Measurements from ENCODE around the gene IL32. TPM values are rescaled to one million over a fixed set of nuclear protein-coding genes. Genes with fewer than 3 reads are reported as not detected.
A peak's percentile ranks its signal among the peaks of the same experiment; 100 is the strongest.

Gene IL32
- total RNA-seq, 2 donors from 2014 or later = 184 to 238 TPM

DNA sequence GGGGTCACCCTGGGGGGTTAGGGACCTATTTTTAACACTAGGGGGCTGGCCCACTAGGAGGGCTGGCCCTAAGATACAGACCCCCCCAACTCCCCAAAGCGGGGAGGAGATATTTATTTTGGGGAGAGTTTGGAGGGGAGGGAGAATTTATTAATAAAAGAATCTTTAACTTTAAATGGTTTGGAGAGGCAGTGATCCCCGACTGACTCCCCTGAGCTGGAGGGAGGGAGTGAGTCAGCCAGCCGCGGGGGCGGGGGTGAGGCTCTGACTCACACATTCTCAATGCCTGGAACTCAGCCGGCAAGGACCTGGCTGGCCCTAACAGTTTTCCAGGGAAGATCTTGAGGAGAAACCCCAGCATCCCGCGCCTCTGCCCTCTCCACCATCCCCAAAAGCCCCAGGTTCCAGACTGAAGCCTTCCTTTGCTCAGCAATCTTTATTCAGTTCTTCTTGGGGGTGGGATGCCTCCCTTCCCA, 43.2 kb upstream of the IL32 start:
- ATAC-seq = peak; percentile 36
- H3K4me1 ChIP-seq = peaks cover 68% of the 10 kb centered on the region

DNA sequence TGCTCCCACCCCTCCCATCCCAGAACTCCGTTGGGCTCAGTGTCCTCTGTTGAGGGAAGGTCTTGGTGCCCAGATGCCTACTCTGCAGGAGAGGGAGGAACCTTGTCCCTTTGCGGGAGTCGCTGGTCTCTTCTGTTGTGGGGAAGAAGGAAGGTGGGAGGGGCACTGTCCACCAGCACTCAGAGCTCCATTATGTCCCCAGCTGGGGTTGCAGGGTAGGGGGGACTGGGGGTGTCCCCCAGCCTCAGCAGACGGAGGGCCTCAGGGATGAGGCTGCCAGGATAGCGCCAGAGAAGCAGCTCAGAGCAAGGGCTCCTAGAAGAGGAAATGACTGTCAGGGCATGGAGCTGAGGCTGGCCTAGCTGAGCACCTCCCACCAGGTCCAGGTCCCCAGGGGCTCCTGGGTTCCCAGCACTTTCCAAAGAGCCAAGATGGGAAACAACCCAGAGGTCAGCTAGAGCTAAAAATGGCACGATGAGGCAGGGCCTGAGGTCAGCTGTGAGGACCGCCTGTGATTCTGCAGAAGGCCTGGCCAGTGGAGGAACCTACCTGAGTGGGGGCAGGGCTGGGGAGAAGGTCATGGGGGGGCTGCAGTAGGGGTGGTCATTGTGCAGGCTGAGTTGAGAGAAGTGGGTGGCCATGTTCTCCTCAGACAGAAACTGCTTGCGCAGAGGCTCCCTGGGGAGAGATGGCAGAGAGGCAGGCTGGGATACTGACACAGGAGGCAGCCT, 42.6 kb upstream of the IL32 start:
- DNase-seq (peak in 1 of 4 donors; percentile 51), ATAC-seq (no peak)
- peaks cover 72% of the 10 kb centered on the region for H3K4me1 ChIP-seq
- intact Hi-C loops (cut with DNase I) = no loop called here
- WGBS, 2 donors = 27 to 38% methylated on average over 7 to 8 of the region's 8 CpGs
- H3K9me3 ChIP-seq = no peaks in the 10 kb centered on the region
- no peak overlapping the region for H3K4me3 ChIP-seq
- H3K36me3 ChIP-seq (replicated peaks in 1 of 2; ENCODE audit: insufficient read depth in 1 of 2, low read depth in 2 of 2) = peaks cover 0 to 3% of the 10 kb centered on the region in 2 donors
- no peaks in the 10 kb centered on the region for H3K27me3 ChIP-seq
- TF ChIP-seq, protein P1, sequence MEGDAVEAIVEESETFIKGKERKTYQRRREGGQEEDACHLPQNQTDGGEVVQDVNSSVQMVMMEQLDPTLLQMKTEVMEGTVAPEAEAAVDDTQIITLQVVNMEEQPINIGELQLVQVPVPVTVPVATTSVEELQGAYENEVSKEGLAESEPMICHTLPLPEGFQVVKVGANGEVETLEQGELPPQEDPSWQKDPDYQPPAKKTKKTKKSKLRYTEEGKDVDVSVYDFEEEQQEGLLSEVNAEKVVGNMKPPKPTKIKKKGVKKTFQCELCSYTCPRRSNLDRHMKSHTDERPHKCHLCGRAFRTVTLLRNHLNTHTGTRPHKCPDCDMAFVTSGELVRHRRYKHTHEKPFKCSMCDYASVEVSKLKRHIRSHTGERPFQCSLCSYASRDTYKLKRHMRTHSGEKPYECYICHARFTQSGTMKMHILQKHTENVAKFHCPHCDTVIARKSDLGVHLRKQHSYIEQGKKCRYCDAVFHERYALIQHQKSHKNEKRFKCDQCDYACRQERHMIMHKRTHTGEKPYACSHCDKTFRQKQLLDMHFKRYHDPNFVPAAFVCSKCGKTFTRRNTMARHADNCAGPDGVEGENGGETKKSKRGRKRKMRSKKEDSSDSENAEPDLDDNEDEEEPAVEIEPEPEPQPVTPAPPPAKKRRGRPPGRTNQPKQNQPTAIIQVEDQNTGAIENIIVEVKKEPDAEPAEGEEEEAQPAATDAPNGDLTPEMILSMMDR (IDR thresholded peaks at IDR 0.05) = no peak
- TF ChIP-seq POLR2A (IDR thresholded peaks at IDR 0.05) = peak in 1 of 3 donors; percentile 45
- H3K27ac ChIP-seq = peak overlapping the region; percentile 98 to 100 (median 100)

More for the DNA sequence above, 43.2 kb upstream of the IL32 start:
- Histone ChIP-seq H3K27me3 (no peaks in the 10 kb centered on the region), H3K9me3 (no peaks in the 10 kb centered on the region), H3K36me3 (replicated peaks in 1 of 2; ENCODE audit: insufficient read depth in 1 of 2, low read depth in 2 of 2) (peaks cover 0 to 3% of the 10 kb centered on the region in 2 donors), H3K4me3 (peak overlapping the region in 1 of 2 donors; percentile 97), H3K27ac (peak overlapping the region; percentile 98 to 100 (median 100))
- peak; percentile 91 to 96 (median 93) for DNase-seq
- TF ChIP-seq, protein P1 (IDR thresholded peaks at IDR 0.05) = peak in 1 of 7 experiments; percentile 5
- TF ChIP-seq POLR2A (IDR thresholded peaks at IDR 0.05) = peak; percentile 59 to 73 (median 70)
- 11 to 20% methylated on average over 8 of the region's 8 CpGs for WGBS, 2 donors
- intact Hi-C loops (cut with DNase I) = no loop called here

DNA sequence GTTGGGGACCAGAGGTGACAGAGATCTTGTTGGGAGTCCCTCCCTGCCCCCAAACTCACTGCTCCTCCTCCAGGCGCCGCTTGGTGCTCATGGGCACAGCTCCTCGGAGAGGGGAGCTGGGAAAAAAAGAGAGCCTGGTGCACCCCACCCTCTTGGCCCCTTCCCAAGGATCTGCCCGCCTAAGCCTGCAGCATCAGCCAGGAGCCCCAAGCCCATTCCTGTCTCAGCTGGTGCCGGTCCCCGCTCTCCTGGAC, 42.1 kb upstream of the IL32 start:
- DNase-seq = peak; percentile 68 to 76 (median 74)

DNA sequence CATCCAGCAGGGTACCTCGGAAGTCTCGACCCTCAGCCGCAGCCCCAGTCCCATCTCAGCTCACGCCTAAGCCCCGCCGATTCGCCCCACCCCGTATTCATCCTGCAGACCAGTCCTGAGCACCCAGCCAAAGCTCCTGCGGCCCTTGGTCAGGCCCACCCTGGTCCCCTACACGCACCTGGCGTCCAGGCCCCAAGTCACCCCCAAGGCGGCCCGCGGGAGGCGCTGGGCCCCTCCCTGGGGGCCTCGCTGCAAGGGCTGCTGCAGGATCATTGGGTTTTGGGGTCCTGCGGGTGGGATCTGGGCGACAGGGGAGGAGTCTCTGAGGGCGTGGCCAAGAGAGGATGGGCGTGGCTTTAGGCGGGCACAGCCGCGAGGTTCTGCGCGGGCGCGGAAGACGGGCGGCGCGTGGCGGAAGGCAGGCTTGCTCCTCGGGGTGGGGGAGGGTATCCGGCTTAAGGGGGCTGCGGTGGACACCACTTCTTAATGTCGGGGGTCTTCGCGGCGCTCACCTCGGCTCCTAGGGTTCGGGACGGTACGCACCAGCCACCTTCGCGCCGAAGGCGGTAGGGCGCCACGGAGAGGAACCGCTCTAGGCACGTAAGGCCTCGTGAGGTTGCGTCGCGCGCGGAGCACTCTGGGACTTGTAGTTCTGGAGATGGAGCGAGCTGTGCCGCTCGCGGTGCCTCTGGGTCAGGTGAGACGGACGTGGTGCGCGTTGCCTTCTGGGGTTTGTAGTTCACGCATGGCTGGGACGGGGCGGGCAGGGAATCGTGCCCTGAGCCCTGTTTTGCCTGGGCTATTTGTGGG, 41.6 kb upstream of the IL32 start, which contains the start of the genes HCFC1R1 and THOC6:
HCFC1R1 (minus strand) TSS at position 274 of the 810 bp plus-strand sequence; CDS start at position 273, 1 bp downstream.
THOC6 (plus strand) TSS at position 367 of the 810 bp plus-strand sequence; CDS start at position 659, 292 bp downstream.
- TF ChIP-seq, protein P1 (IDR thresholded peaks at IDR 0.05) = no peak
- peak; percentile 85 to 88 (median 87) for TF ChIP-seq POLR2A (IDR thresholded peaks at IDR 0.05)
- WGBS, 2 donors = 1% methylated on average over 19 to 55 of the region's 69 CpGs
- Histone ChIP-seq H3K27me3 (no peaks in the 10 kb centered on the region), H3K4me1 (peaks cover 73% of the 10 kb centered on the region), H3K36me3 (replicated peaks in 1 of 2; ENCODE audit: insufficient read depth in 1 of 2, low read depth in 2 of 2) (peaks cover 0 to 5% of the 10 kb centered on the region in 2 donors), H3K4me3 (peak within 1 kb of the TSS in 1 of 2 donors; percentile 16), H3K27ac (peak within 1 kb of the TSS; percentile 98 to 100 (median 100)), H3K9me3 (no peaks in the 10 kb centered on the region)
- ATAC-seq (peak; percentile 60), DNase-seq (peak; percentile 98 to 99 (median 99))
- intact Hi-C loops (cut with DNase I) = no loop called here

More for the DNA sequence above, 42.1 kb upstream of the IL32 start:
- peak; percentile 0 for ATAC-seq
- Histone ChIP-seq H3K9me3 (no peaks in the 10 kb centered on the region), H3K4me3 (no peak overlapping the region), H3K27ac (peak overlapping the region; percentile 98 to 100 (median 100)), H3K36me3 (replicated peaks in 1 of 2; ENCODE audit: insufficient read depth in 1 of 2, low read depth in 2 of 2) (peaks cover 0 to 3% of the 10 kb centered on the region in 2 donors), H3K4me1 (peaks cover 72% of the 10 kb centered on the region), H3K27me3 (no peaks in the 10 kb centered on the region)
- WGBS, 2 donors = 31% methylated on average over 6 of the region's 6 CpGs; no CpG with 5 or more reads in 1 of the 2 donors
- TF ChIP-seq, protein P1 (IDR thresholded peaks at IDR 0.05) = no peak
- no peak for TF ChIP-seq POLR2A (IDR thresholded peaks at IDR 0.05)
- intact Hi-C loops (cut with DNase I) = no loop called here
